Aorta (tissue), 5 donors: ENCODE measurements around the gene TASL. TPM values are rescaled to one million over a fixed set of nuclear protein-coding genes. Genes with fewer than 3 reads are reported as not detected.

ENCODE experiments used
- ATAC-seq: fragments of 200-7000 bp; cut with Tn5 transposase; one replicate; pipeline ENCODE4 v1.9.1; 2022; ENCODE audit warnings: moderate library complexity; ENCODE audit not compliant: low FRiP score
- DNase-seq, 2 donors: peaks; one replicate each; pipeline ENCODE4 v3.0.0-alpha.2; 2020
- H3K27ac ChIP-seq, 2 donors: one replicate each; pipeline ENCODE4 v1.5.1; 2013; ENCODE audit warnings: low read length in 2 of 2, mild to moderate bottlenecking in 2 of 2, moderate library complexity in 2 of 2, control low read depth in 1 of 2, inconsistent platforms in 1 of 2, low read depth in 1 of 2
- H3K27me3 ChIP-seq, 2 donors: one replicate each; pipeline ENCODE4 v1.6.1; 2013; ENCODE audit warnings: control low read depth in 1 of 2, low read length in 1 of 2, mild to moderate bottlenecking in 1 of 2, moderate library complexity in 1 of 2; ENCODE audit not compliant: insufficient read depth in 2 of 2, control insufficient read depth in 1 of 2
- H3K36me3 ChIP-seq, 2 donors: one replicate each; pipeline ENCODE4 v1.6.1; 2013; ENCODE audit warnings: control low read depth in 1 of 2, low read length in 1 of 2, mild to moderate bottlenecking in 1 of 2; ENCODE audit not compliant: insufficient read depth in 2 of 2, control insufficient read depth in 1 of 2
- H3K4me1 ChIP-seq, 2 donors: one replicate each; pipeline ENCODE4 v1.6.1; 2013; ENCODE audit warnings: low read length in 2 of 2, control low read depth in 1 of 2, mild to moderate bottlenecking in 1 of 2, moderate library complexity in 1 of 2; ENCODE audit not compliant: insufficient read depth in 2 of 2, control insufficient read depth in 1 of 2
- H3K4me3 ChIP-seq, 2 donors: one replicate each; pipeline ENCODE4 v1.5.1; 2013; ENCODE audit warnings: low read length in 2 of 2, control low read depth in 1 of 2, mild to moderate bottlenecking in 1 of 2
- H3K9me3 ChIP-seq: one replicate; pipeline ENCODE4 v1.6.1; 2013; ENCODE audit warnings: mild to moderate bottlenecking, low read length; ENCODE audit not compliant: control insufficient read depth
- WGBS, 2 donors: extraction: QIAGEN DNeasy Blood & Tissue Kit; methylation state at CpG; one replicate each; pipeline ENCODE4 v1.1.7; 2013; 5-methylcytosine and 5-hydroxymethylcytosine counted together
- intact Hi-C, 2 donors: fragments of 100-400 bp; cut with DNase I; formaldehyde crosslinking; loops; one replicate each; pipeline versions ENCODE4 v1.14.2 to v1.15.0; 2022
- polyA plus RNA-seq, 2 donors: library from polyadenylated mRNA; stranded (reverse); fragments of 200-250 nt; gene quantifications; one replicate each; pipeline ENCODE4 v1.2.3, GENCODE V29; 2013
- total RNA-seq, 2 donors: library from RNA; stranded (reverse); fragmentation: NEBNext Ultra II Directional; extraction: Animal tissue kit (Norgen Biotek cat#: 25700); gene quantifications; one replicate each; pipeline ENCODE4 v1.2.1, GENCODE V29; 2021
- donor health status: healthy with polysubstance abuse.
- donor health status: Bipolar disorder and iron deficiency.
- donor health status: DM: no; HTN: no; CAD: no.
- donor health status: DM: no; HTN: no; CAD: no.
- donor health status: DM: yes; HTN: yes; CAD: no.

Gene TASL
- total and polyA plus RNA-seq, 4 donors = 0.46 to 4.5 (median 3.8) TPM

DNA sequence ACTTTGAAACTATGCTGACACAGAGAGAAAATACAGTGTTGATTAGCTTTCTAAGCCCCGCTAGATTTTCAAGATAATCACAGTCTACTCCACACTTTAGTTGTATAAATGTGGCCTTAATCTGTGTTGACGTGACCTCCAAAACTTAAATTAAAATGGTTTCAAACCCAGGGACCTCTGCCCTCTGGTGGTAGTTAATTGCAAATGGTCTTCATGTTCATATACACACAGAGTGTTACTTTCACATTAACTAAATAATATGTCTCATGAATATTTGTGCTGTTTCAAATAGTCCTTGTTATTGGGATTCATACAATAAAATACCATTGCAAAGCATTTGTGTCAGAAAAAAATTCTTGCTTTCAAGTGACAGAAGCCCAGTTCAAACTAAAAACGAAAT lies 64.3 kb downstream of the TASL start:
- Histone ChIP-seq H3K4me3 (no peak overlapping the region), H3K4me1 (no peaks in the 10 kb centered on the region), H3K27ac (no peak overlapping the region), H3K36me3 (no peaks in the 10 kb centered on the region), H3K27me3 (no peaks in the 10 kb centered on the region), H3K9me3 (no peaks in the 10 kb centered on the region)
- DNase-seq = no peak
- 37 to 53% methylated on average over 3 of the region's 3 CpGs for WGBS, 2 donors
- ATAC-seq = no peak
- intact Hi-C loops = no loop called here

Other genes starting within 250 kb of the TASL start
- 10 to 100 TPM; 13.2 to 14.2 TPM for gene GK, start 75.7 kb upstream of the TASL start, total RNA-seq
- gene GK, start 75.7 kb upstream of the TASL start, polyA plus RNA-seq = 10 to 100 TPM in 1 of 2 donors, 1 to 10 TPM in 1; 2.5 to 14.3 TPM